H54 (cell line): ENCODE measurements around the gene SMYD4.
A peak's percentile ranks its signal among the peaks of the same experiment; 100 is the strongest.

Experiments
- DNase-seq: peaks from one replicate; pipeline ENCODE4 v3.0.0; 2011; ENCODE audit warnings: low spot score, mixed read lengths; ENCODE audit not compliant: insufficient read length
- FAIRE-seq: peaks from 3 replicates; lab custom pipeline; 2011; peaks lifted over from hg19 to GRCh38; lab: Jason Lieb, UNC
- POLR2A ChIP-seq: IDR thresholded peaks from 2 replicates; pipeline ENCODE4 v1.6.1; 2011; ENCODE audit warnings: low read depth, mild to moderate bottlenecking, low read length

The SMYD4 gene

DNA sequence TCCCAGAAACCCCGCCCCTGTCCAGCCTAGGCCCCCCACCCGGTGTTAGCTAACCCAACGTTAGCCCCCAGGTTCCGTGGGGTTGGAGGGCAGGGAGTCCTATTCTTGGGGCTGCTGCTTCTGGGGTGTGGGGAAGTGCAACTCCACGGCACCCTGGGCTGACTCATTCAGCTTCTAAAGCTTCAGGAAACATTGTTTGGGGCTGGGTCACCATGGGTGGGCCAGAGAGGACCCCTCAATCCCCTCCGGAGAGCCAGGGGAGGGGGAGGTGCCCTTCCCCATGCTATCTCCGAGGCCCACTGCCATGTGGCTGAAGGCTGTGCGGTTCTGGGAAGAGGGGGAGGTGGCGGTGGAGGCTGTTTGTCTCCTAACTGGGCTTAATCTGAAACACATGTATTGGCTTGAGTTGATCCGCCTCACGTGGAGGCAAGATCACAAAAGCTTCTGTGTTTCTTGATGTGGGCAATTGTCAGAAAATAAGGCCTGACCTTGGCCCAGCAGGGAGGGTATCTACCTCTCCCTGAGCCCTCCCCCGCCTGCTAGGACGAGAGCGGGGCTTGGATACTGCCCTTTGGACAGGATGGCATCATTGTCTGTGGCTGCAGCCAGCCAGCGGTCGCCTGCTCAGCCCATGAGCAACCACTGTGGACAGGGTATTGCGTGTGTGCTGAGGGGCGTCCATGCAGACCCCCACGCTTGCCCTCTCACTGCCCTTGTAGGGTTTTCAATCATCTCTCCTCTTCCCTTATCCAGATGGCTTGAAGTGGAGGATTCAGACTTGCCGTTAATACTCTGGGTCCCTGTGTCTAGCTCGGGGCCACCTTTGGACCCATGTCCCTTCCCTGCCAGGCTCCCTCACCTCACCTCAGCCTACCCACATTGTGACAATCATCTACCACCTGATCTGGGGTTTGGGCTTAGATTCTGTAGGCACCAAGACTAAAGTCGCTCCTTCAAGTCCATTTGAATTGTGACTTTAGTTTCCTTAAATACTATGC is 66.5 kb downstream of the SMYD4 start:
- FAIRE-seq (no peak), DNase-seq (no peak)
- TF ChIP-seq POLR2A = no peak

GRCh38 chr17:1762233-1762900 is 67.3 kb downstream of the SMYD4 start:
- FAIRE-seq (no peak), DNase-seq (no peak)
- TF ChIP-seq POLR2A = no peak

DNA sequence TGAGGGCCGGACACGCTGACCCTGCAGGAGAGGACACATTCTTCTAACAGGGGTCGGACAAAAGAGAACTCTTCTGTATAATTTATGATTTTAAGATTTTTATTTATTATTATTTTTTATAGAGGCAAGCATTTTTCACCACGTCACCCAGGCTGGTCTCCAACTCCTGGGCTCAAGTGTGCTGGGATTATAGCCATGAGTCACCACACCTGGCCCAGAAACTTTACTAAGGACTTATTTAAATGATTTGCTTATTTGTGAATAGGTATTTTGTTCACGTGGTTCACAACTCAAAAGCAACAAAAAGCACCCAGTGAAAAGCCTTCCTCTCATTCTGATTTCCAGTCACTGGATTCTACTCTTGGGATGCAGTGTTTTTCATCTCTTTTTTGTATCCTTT is 70.2 kb downstream of the SMYD4 start:
- DNase-seq = no peak
- no peak for TF ChIP-seq POLR2A
- FAIRE-seq = no peak

DNA sequence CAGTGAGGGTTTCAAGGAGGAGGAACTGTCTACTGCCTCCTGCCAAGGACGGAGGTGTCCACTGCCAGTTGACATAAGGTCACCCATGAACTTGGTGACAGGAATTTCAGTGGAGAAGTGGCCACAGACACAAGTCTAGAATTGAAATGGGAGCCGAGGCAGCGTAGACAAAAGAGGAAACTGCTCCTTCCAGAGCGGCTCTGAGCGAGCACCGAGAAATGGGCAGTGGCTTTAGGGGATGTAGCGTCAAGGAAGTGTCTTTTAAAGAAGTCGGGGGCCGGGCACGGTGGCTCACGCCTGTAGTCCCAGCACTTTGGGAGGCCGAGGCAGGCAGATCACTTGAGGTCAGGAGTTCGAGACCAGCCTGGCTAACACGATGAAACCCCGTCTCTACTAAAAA is 70.9 kb downstream of the SMYD4 start:
- DNase-seq = no peak
- TF ChIP-seq POLR2A = no peak

GRCh38 chr17:1755827-1756262 is 73.9 kb downstream of the SMYD4 start:
- no peak for FAIRE-seq
- no peak for TF ChIP-seq POLR2A
- DNase-seq = no peak

More for the DNA sequence above, 70.9 kb downstream of the SMYD4 start:
- FAIRE-seq = no peak

- TF ChIP-seq POLR2A = no peak
- DNase-seq = no peak
- FAIRE-seq = no peak
Observed at GRCh38 chr17:1755252-1755826, 74.4 kb downstream of the SMYD4 start.

DNA sequence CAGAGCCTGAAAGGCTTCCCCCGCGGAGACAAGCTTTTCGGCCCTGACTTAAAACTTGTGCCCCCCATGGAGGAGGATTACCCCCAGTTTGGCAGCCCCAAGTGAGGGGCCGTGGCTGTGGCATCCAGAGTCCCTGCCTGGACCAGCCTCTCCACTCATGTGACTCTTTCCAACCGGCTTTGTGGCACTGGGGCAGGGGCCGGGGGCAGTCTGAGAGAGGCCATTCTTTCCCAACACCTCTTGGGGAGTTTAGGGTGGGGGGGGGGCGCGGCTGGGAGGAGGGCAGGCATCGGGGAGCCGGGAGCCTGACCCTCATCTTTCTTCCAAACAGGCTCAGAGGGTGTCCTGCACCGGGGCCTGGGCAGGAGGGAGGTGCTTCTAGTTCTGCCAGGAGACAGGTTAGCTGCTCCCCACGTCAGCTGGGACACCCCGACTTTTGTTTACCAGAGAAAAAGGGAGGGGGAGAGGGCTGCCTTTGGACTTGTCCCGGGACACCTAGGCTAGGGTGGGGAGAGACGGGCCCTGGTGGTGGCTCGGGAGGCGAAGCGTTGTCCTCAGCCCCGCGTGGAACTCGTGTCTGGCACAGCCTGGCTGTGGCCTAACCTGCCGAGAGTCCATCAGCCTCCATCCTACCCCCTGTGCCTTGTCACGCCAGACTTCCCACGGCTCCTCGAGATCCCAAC is 75.1 kb downstream of the SMYD4 start:
- DNase-seq (no peak), FAIRE-seq (no peak)
- no peak for TF ChIP-seq POLR2A

- FAIRE-seq = no peak
Observed at GRCh38 chr17:1753767-1754429, 75.8 kb downstream of the SMYD4 start.

DNA sequence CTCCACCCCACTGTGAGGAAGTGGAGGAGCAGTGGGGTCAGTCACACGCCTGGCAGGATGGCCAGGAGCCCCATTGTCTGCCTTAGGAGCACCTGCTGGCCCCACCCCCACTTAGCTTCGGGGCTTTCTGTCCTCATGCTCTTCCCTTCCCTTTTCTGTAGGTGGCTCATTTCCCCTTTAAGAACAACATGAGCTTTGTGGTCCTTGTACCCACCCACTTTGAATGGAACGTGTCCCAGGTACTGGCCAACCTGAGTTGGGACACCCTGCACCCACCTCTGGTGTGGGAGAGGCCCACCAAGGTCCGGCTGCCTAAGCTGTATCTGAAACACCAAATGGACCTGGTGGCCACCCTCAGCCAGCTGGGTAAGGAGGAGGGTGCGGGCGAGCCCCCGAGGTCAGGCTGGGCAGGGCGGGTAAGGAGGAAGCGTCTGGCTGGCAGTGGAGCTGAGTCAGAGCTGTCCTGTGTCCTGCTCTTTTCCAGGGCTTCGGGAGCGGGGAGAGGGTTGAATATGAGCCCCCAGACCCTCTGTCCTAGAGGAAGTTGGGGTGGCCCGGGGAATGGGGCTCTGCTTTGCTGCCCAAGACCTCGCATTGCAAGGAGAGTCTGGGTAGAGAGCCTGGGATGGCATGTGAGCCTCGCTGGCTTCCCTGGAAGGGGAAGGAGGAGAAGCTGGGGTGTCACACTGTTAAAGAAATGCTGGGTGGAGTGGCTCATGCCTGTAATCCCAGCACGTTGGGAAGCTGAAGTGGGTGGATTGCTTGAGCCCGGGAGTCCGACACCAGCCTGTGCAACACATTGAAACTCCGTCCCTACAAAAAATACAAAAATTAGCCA is 77.1 kb downstream of the SMYD4 start:
- peak; percentile 93 for DNase-seq
- no peak for FAIRE-seq
- TF ChIP-seq POLR2A = no peak

More at GRCh38 chr17:1753767-1754429, 75.8 kb downstream of the SMYD4 start:
- TF ChIP-seq POLR2A = no peak
- no peak for DNase-seq

DNA sequence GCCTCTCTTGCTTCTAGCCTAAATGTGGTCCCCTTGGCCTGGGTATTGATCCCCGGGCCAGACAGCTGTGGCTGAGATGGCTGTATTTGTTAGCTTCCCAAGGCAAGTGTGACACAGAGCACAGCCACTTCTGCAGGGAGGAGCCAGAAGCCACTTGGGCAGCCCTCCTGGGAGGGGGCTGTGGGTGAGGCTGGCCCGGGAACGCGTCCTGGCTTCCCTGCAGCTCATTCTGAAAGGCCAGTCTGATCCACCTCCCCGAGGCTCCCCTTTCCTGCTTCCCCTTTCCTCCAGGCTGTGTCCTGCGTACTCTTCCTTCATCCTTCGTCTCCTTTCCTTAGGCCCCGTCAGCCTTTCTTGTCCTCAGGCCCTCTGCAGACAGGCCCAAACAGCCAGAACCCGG is 79.1 kb downstream of the SMYD4 start:
- no peak for FAIRE-seq
- TF ChIP-seq POLR2A = no peak
- DNase-seq = no peak

DNA sequence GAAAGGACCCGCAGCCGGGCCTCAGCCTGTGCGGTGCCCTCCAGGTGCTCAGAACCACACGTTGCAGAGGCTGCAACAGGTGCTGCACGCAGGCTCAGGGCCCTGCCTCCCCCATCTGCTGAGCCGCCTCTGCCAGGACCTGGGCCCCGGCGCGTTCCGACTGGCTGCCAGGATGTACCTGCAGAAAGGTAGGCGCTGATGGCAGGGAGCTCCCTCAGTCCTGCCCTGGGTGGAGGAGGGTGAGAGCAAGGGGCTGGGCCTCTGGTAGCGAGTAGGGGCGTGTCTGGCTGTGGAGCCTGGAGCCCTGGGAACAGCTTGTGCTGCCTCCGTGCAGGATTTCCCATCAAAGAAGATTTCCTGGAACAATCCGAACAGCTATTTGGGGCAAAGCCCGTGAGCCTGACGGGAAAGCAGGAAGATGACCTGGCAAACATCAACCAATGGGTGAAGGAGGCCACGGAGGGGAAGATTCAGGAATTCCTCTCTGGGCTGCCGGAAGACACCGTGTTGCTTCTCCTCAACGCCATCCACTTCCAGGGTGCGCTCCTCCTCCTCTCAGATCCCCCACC is 82.6 kb downstream of the SMYD4 start:
- DNase-seq = no peak
- FAIRE-seq = no peak
- no peak for TF ChIP-seq POLR2A

- no peak for TF ChIP-seq POLR2A
- DNase-seq = no peak
- FAIRE-seq = no peak
Observed at GRCh38 chr17:1745513-1746020, 84.1 kb downstream of the SMYD4 start.
